PFSK-1 (cell line): ENCODE results near the gene PHACTR1.

Source experiments
- FOXP2 ChIP-seq: optimal IDR thresholded peaks from 2 replicates; pipeline ENCODE3; 2011; ENCODE audit warnings: borderline replicate concordance, control low read depth, inconsistent platforms; ENCODE audit not compliant: insufficient read depth; ENCODE audit errors: extremely low read length, extremely low read depth
- POLR2AphosphoS5 ChIP-seq: IDR thresholded peaks from 2 replicates; pipeline ENCODE4 v1.6.1; 2012; ENCODE audit warnings: low read depth, mild to moderate bottlenecking, control low read depth, low read length, moderate library complexity
- REST ChIP-seq, 2 experiments: IDR thresholded peaks; 2 replicates each; pipeline versions ENCODE4 v1.6.1 to v1.8.0; 2011 to 2012; ENCODE audit warnings: low read depth in 2 of 2, low read length in 2 of 2, control low read depth in 1 of 2, inconsistent platforms in 1 of 2, mild to moderate bottlenecking in 1 of 2, moderate library complexity in 1 of 2; ENCODE audit not compliant: insufficient read depth in 1 of 2
- SIN3A ChIP-seq: IDR thresholded peaks from 2 replicates; pipeline ENCODE4 v1.6.1; 2012; ENCODE audit warnings: mild to moderate bottlenecking, low read length, moderate library complexity, borderline replicate concordance; ENCODE audit not compliant: insufficient read depth
- TAF1 ChIP-seq: IDR thresholded peaks from 2 replicates; pipeline ENCODE4 v1.6.1; 2012; ENCODE audit warnings: low read length, control low read depth, borderline replicate concordance; ENCODE audit not compliant: insufficient read depth

Gene PHACTR1

GRCh38 chr6:12896208-12896733 is 179.7 kb downstream of the PHACTR1 start:
- TF ChIP-seq POLR2AphosphoS5 (no peak), SIN3A (no peak), FOXP2 (no peak), TAF1 (no peak), REST (IDR thresholded peaks at IDR 0.05; ENCODE audit: insufficient read depth in 1 of 2, low read depth in 2 of 2, low read length in 2 of 2) (no peak)

GRCh38 chr6:12898603-12899002 is 182.0 kb downstream of the PHACTR1 start:
- no peak for TF ChIP-seq FOXP2
- no peak for TF ChIP-seq SIN3A
- TF ChIP-seq POLR2AphosphoS5, result no peak
- no peak for TF ChIP-seq REST (IDR thresholded peaks at IDR 0.05; ENCODE audit: insufficient read depth in 1 of 2, low read depth in 2 of 2, low read length in 2 of 2)
- no peak for TF ChIP-seq TAF1

- no peak for TF ChIP-seq TAF1
- no peak for TF ChIP-seq SIN3A
- no peak for TF ChIP-seq FOXP2
- no peak for TF ChIP-seq REST (IDR thresholded peaks at IDR 0.05; ENCODE audit: insufficient read depth in 1 of 2, low read depth in 2 of 2, low read length in 2 of 2)
- no peak for TF ChIP-seq POLR2AphosphoS5
These were observed 182.7 kb downstream of the PHACTR1 start for GRCh38 chr6:12899046-12899833.

GRCh38 chr6:12903246-12903645 is 186.7 kb downstream of the PHACTR1 start:
- no peak for TF ChIP-seq REST (IDR thresholded peaks at IDR 0.05; ENCODE audit: insufficient read depth in 1 of 2, low read depth in 2 of 2, low read length in 2 of 2)
- TF ChIP-seq FOXP2, result no peak
- no peak for TF ChIP-seq TAF1

- TF ChIP-seq POLR2AphosphoS5 (no peak), FOXP2 (no peak), REST (IDR thresholded peaks at IDR 0.05; ENCODE audit: insufficient read depth in 1 of 2, low read depth in 2 of 2, low read length in 2 of 2) (no peak), SIN3A (no peak), TAF1 (no peak)
These were observed 193.3 kb downstream of the PHACTR1 start for GRCh38 chr6:12909833-12910232.
